Glutamatergic neuron (in vitro differentiated cells): ENCODE data around the gene LRRC8D. TPM values are rescaled to one million over a fixed set of nuclear protein-coding genes. Genes with fewer than 3 reads are reported as not detected.

Experiments used
- DNase-seq: peaks from one replicate; pipeline ENCODE4 v3.0.0; 2022
- H3K27ac Mint-ChIP-seq: one replicate; pipeline ENCODE4 v1.8.0; 2020; ENCODE audit warnings: mild to moderate bottlenecking, mixed read lengths, inconsistent platforms; ENCODE audit not compliant: unreplicated experiment
- H3K27me3 Mint-ChIP-seq: one replicate; pipeline ENCODE4 v1.8.0; 2020; ENCODE audit warnings: mild to moderate bottlenecking, moderate library complexity, mixed read lengths, inconsistent platforms; ENCODE audit not compliant: unreplicated experiment
- H3K36me3 Mint-ChIP-seq: one replicate; pipeline ENCODE4 v1.8.0; 2020; ENCODE audit warnings: mild to moderate bottlenecking, mixed read lengths, inconsistent platforms; ENCODE audit not compliant: unreplicated experiment
- H3K4me1 Mint-ChIP-seq: one replicate; pipeline ENCODE4 v1.8.0; 2020; ENCODE audit warnings: mild to moderate bottlenecking, low read depth, mixed read lengths, inconsistent platforms; ENCODE audit not compliant: unreplicated experiment
- H3K4me3 Mint-ChIP-seq: one replicate; pipeline ENCODE4 v1.8.0; 2020; ENCODE audit warnings: mild to moderate bottlenecking, mixed read lengths, inconsistent platforms; ENCODE audit not compliant: unreplicated experiment
- H3K9me3 Mint-ChIP-seq: one replicate; pipeline ENCODE4 v1.8.0; 2020; ENCODE audit warnings: mild to moderate bottlenecking, moderate library complexity, mixed read lengths, inconsistent platforms; ENCODE audit not compliant: unreplicated experiment
- total RNA-seq: library from RNA; stranded (reverse); fragmentation: NEBNext Ultra II Directional; extraction: Animal tissue kit (Norgen Biotek cat#: 25700); gene quantifications from one replicate; pipeline ENCODE4 v1.2.1, GENCODE V29; 2021; ENCODE audit not compliant: unreplicated experiment
- TF ChIP-seq, protein P1 (sequence below): fragments of 200-600 bp; sonication (generic); IDR thresholded peaks from one replicate; pipeline ENCODE4 v1.5.0; 2021; ENCODE audit not compliant: partially characterized antibody, unreplicated experiment

The LRRC8D gene
- total RNA-seq, 1 donor from 2014 or later = 54.9 TPM

DNA sequence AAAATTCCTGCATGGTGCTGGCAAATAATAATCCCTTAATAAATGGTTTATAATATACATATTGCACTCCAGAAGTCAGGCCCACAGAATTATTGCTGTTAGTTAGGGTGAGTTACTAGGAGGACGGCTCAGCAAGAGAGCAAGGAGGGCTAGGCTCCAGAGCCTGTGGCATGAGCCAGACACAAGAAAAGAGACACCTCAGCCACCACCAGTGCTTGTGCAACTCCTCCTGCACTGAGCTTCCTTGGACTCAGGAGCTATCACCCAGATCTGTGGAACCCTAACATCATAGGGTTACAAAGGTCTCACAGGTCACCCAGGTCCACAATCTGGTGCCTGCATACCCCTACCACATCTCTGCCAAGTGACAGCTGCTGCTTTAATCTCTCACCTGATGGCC is 12.8 kb upstream of the LRRC8D start:
- Mint-ChIP-seq H3K27ac (no peak overlapping the region), H3K9me3 (no peaks in the 10 kb centered on the region), H3K36me3 (no peaks in the 10 kb centered on the region), H3K4me1 (no peaks in the 10 kb centered on the region), H3K4me3 (no peak overlapping the region), H3K27me3 (no peaks in the 10 kb centered on the region)
- TF ChIP-seq, protein P1, sequence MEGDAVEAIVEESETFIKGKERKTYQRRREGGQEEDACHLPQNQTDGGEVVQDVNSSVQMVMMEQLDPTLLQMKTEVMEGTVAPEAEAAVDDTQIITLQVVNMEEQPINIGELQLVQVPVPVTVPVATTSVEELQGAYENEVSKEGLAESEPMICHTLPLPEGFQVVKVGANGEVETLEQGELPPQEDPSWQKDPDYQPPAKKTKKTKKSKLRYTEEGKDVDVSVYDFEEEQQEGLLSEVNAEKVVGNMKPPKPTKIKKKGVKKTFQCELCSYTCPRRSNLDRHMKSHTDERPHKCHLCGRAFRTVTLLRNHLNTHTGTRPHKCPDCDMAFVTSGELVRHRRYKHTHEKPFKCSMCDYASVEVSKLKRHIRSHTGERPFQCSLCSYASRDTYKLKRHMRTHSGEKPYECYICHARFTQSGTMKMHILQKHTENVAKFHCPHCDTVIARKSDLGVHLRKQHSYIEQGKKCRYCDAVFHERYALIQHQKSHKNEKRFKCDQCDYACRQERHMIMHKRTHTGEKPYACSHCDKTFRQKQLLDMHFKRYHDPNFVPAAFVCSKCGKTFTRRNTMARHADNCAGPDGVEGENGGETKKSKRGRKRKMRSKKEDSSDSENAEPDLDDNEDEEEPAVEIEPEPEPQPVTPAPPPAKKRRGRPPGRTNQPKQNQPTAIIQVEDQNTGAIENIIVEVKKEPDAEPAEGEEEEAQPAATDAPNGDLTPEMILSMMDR = no peak
- no peak for DNase-seq

DNA sequence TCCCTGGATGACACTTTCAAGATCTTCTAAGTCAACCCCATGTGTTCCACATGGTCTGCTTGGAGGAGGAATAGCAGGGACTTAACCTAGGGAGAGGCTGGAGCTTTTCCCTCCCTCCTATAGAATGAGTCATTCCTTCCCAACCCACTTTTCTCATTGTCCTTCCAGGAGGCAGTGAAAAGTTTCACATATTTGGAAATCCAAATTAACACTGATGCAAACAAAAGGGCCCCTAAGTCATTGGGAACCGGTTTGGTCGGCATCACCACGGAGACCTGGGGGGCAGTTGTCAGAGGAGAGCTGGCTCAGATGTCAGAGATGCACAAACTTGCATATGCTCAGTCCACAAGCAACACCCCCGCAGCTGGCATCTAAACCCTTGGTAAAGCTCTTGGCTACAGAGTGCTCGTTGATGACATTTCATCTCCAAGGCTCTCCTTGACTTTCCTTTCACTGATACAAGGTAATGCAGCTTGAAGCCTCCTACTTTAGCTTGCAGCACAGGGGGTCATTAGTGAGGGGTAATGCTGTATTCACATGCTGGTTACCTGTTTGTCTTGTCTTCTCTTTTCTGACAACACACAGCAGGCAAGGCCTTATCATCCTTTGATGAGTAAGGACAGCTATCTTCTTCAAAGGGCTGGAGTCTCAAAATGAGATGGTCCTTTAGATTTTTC is 12.3 kb upstream of the LRRC8D start:
- Mint-ChIP-seq H3K27me3 (no peaks in the 10 kb centered on the region), H3K36me3 (no peaks in the 10 kb centered on the region), H3K4me1 (no peaks in the 10 kb centered on the region), H3K9me3 (no peaks in the 10 kb centered on the region), H3K4me3 (no peak overlapping the region), H3K27ac (no peak overlapping the region)
- TF ChIP-seq, protein P1 = no peak
- DNase-seq = no peak

DNA sequence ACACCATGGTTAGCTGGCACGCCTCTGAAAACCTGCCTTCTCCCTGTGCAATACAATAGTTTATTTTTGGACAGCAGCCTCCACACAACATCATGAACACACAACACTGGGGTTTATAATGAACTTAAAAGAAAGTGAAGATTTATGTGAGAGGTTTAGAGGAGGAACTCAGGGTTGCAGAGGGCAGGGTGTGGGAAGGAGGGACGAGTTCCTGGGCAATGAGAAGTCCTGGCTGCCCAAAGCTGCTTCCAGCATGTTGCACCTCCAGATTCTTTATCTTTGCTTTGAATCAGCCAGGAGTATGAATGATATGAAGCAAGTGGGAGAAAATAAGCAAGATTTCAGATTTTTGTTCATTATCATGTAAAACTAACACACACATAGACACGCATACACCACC is 11.3 kb upstream of the LRRC8D start:
- TF ChIP-seq, protein P1 = no peak
- DNase-seq = no peak
- Mint-ChIP-seq H3K27ac (no peak overlapping the region), H3K36me3 (no peaks in the 10 kb centered on the region), H3K4me1 (no peaks in the 10 kb centered on the region), H3K9me3 (no peaks in the 10 kb centered on the region), H3K27me3 (no peaks in the 10 kb centered on the region), H3K4me3 (no peak overlapping the region)

DNA sequence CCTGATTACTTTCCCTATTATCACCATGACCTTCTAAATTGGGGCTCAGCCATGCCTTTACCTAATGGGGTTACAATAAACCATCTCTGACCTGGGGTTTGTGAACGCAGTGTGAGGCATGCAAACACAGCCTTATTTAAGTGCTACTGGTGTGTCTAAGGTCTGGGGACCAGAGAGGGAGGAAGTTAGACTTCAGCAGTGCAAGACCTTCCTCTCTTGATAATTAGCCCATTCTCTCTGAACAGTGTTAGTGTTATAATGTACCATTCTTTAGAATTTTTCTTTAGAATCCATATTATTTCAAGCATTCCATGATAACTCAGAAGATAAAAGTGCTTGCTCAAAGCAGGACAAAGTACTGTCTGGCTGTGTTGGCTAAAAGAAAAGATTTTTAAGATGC is 10.5 kb upstream of the LRRC8D start:
- no peak overlapping the region for H3K4me3 Mint-ChIP-seq
- TF ChIP-seq, protein P1 = no peak
- H3K27me3 Mint-ChIP-seq = peaks cover 2% of the 10 kb centered on the region
- DNase-seq = no peak
- H3K27ac Mint-ChIP-seq = no peak overlapping the region
- H3K4me1 Mint-ChIP-seq = no peaks in the 10 kb centered on the region
- no peaks in the 10 kb centered on the region for H3K9me3 Mint-ChIP-seq
- no peaks in the 10 kb centered on the region for H3K36me3 Mint-ChIP-seq

GRCh38 chr1:89810880-89811279 is 10.0 kb upstream of the LRRC8D start:
- H3K9me3 Mint-ChIP-seq = no peaks in the 10 kb centered on the region
- peaks cover 2% of the 10 kb centered on the region for H3K27me3 Mint-ChIP-seq
- no peak overlapping the region for H3K4me3 Mint-ChIP-seq
- TF ChIP-seq, protein P1 = no peak
- H3K27ac Mint-ChIP-seq = no peak overlapping the region
- H3K4me1 Mint-ChIP-seq = no peaks in the 10 kb centered on the region
- no peaks in the 10 kb centered on the region for H3K36me3 Mint-ChIP-seq
- DNase-seq = no peak
